GM21528 (cell line): ENCODE measurements around the gene MAN2C1.
"Not testable (repeated sequence)": the region's sequence is repeated elsewhere in the genome, so short reads cannot be mapped to it uniquely, and the experiment has no call there.

Experiments used
- ATAC-seq: cut with Tn5 transposase; IDR thresholded peaks from one replicate; pipeline ENCODE4 v1.9.1; 2021; ENCODE audit warnings: mild to moderate bottlenecking, moderate library complexity; ENCODE audit not compliant: unreplicated experiment, low FRiP score

Gene MAN2C1

DNA sequence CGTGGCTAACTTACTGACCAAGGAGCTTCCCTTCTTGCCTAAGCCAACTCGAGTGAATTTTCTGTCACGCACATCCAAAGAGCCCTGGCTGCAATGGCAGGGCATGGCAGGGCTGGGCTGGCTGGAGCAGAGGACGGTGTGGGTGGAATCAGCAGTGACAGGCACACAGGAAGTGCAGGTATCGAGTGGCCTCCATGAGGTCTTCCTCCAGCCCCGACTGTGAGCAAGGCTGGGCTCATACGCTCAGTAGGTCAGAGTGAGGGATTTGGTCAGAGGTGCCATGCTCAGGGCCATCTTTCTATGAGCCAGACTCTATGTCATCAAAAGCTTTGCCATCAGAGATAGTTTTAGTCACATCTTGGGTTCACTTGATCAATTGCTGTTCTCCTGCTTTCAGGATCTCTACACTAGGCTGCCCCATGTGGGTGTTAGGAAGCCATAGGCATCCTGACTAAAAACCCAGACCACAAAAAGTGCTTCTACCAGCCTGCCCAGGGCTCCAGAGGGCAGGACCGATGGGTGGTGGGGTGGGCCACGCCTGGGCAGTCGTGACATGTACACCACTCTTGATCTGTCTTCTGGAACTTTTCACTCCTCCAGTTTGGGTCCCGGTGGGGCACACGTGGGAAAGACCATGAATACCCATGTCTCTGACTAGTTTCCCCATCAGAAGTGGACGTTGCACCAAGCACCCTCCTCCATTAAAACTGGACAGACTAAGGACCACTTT lies 55.1 kb downstream of the MAN2C1 start:
- no peak for ATAC-seq

DNA sequence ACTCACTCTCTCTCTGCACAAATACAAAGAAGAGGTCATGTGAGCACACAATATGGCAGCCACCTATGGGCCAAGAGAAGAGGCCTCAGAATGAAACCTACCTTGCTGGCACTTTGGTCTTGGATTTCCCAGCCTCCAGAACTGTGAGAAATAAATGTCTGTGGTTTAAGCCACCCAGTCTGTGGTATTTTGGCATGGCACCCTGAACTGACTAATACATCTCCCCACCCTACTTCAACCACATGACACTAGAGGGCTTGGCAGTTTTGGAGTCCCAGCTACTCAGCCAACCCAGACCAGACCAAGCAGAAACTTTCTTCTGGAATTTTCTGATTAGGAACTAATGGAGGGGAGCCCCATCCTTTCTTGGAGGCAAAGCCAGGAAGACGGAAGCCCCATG lies 55.9 kb downstream of the MAN2C1 start:
- not testable (repeated sequence) for ATAC-seq

DNA sequence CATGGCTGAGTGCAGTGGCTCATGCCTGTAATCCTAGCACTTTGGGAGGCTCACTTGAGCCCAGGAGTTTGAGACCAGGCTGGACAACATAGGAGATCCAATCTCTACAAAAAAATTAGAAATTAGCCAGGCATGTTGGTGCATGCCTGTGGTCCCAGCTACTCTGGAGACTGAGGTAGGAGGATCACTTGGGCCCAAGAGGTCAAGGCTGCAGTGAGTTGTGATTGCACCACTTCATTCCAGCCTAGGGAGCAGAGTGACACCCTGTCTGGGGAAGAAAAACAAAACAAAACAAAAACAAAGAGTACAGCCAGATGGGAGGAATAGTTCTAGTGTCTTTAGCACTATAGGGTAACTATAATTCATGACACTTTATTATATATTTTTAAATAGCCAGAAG lies 58.7 kb downstream of the MAN2C1 start:
- ATAC-seq: no peak

DNA sequence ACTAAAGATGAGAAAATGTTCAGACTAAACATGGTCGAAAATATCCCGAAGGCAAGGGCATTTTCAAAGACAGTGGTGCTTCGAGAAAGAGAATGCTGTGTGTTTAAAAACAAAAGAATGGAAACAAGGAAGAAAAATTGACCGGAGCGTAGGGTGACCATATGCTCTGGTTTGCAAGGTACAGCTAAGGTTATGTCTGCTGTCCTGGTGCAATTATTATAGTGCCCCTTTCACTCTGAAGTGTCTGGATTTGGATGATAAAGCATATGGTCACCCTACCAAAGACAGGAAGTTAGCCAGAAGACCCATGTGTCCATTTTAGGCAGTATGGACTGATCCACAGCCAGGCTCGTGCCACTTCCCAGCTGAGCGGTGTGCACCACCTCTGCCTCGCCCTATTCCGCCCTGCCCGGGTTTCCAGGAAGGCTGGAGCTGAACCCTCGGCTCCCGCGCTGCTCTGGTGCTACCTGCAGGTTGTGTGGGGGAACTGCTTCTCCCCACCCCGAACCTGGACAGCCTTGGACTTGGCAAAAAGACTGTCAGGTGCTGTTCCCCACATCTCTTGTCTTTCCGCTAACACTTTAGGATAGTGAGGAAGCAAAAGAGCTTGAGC lies 60.5 kb downstream of the MAN2C1 start:
- no peak for ATAC-seq

DNA sequence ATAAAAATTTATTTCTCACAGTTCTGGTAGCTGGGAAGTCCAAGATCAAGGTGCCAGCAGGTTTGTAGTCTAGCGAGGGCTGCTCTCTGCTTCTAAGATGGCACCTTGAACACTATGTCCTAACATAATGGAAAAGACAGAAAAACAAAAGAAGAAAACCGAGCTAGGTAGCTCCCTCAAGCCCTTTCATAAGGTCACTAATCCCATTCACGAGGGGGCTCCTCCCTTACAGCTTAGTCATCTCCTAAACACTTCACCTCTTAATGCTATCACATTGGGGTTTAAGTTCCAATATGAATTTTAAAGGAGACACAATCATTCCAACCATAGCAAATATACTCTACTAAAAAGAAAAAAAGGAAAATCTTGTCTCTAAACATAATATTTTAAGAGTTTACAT lies 62.2 kb downstream of the MAN2C1 start:
- ATAC-seq: no peak
